Tibial nerve (tissue), 4 donors: ENCODE measurements around the gene KRT79.

Experiments used
- EP300 ChIP-seq, 2 donors: sonication (generic); formaldehyde crosslinking; IDR thresholded peaks; one replicate each; pipeline ENCODE4 v1.6.1; 2017; ENCODE audit warnings: antibody characterized with exemption in 2 of 2, mild to moderate bottlenecking in 1 of 2
- POLR2A ChIP-seq, 2 donors: fragments of 450-650 bp; IDR thresholded peaks; one replicate each; pipeline ENCODE4 v1.6.1; 2017; ENCODE audit warnings: antibody characterized with exemption in 2 of 2, mild to moderate bottlenecking in 2 of 2, moderate library complexity in 2 of 2
- TF ChIP-seq, protein P1 (sequence below), 5 experiments: fragments of 200-600 bp in 3 of 5; fragments of 450-650 bp in 2 of 5; sonication (generic) in 3 of 5; IDR thresholded peaks; one replicate each; pipeline ENCODE4 v1.5.1; 2016 to 2019; ENCODE audit warnings: antibody characterized with exemption in 5 of 5, mild to moderate bottlenecking in 3 of 5, moderate library complexity in 2 of 5

DNA sequence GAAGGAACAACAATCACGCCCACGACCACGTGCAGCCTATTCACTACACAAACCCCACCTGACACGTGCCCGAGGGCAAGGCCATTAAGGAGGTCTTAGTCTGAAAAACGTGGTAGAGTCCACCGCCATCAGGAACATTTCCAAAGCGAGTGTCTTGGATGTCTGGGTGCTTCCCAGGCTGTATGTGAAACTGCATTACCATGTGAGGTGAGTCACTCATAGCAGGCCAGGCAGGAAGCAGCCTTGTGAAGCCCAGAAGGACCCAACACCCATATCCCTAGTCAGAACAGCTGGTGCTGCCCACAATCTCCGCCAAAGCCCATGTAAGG lies 3.3 kb upstream of the KRT79 start:
- TF ChIP-seq POLR2A (IDR thresholded peaks at IDR 0.05) (no peak), EP300 (IDR thresholded peaks at IDR 0.05) (no peak)
- TF ChIP-seq, protein P1, sequence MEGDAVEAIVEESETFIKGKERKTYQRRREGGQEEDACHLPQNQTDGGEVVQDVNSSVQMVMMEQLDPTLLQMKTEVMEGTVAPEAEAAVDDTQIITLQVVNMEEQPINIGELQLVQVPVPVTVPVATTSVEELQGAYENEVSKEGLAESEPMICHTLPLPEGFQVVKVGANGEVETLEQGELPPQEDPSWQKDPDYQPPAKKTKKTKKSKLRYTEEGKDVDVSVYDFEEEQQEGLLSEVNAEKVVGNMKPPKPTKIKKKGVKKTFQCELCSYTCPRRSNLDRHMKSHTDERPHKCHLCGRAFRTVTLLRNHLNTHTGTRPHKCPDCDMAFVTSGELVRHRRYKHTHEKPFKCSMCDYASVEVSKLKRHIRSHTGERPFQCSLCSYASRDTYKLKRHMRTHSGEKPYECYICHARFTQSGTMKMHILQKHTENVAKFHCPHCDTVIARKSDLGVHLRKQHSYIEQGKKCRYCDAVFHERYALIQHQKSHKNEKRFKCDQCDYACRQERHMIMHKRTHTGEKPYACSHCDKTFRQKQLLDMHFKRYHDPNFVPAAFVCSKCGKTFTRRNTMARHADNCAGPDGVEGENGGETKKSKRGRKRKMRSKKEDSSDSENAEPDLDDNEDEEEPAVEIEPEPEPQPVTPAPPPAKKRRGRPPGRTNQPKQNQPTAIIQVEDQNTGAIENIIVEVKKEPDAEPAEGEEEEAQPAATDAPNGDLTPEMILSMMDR (IDR thresholded peaks at IDR 0.05), result no peak
